ENCODE measurements around the gene STPG3.

- TF ChIP-seq, protein P1, sequence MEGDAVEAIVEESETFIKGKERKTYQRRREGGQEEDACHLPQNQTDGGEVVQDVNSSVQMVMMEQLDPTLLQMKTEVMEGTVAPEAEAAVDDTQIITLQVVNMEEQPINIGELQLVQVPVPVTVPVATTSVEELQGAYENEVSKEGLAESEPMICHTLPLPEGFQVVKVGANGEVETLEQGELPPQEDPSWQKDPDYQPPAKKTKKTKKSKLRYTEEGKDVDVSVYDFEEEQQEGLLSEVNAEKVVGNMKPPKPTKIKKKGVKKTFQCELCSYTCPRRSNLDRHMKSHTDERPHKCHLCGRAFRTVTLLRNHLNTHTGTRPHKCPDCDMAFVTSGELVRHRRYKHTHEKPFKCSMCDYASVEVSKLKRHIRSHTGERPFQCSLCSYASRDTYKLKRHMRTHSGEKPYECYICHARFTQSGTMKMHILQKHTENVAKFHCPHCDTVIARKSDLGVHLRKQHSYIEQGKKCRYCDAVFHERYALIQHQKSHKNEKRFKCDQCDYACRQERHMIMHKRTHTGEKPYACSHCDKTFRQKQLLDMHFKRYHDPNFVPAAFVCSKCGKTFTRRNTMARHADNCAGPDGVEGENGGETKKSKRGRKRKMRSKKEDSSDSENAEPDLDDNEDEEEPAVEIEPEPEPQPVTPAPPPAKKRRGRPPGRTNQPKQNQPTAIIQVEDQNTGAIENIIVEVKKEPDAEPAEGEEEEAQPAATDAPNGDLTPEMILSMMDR (IDR thresholded peaks at IDR 0.05), result no peak
- no peak for TF ChIP-seq POLR2A (IDR thresholded peaks at IDR 0.05)
Measured at GRCh38 chr9:137230705-137231371, 20.2 kb upstream of the STPG3 start, which contains the start of gene SLC34A3.
